Measurements from ENCODE around the gene PRLR. TPM values are rescaled to one million over a fixed set of nuclear protein-coding genes. Genes with fewer than 3 reads are reported as not detected.

Gene PRLR
- total RNA-seq, 4 donors from 2014 or later: 0.10 to 0.65 (median 0.39) TPM

DNA sequence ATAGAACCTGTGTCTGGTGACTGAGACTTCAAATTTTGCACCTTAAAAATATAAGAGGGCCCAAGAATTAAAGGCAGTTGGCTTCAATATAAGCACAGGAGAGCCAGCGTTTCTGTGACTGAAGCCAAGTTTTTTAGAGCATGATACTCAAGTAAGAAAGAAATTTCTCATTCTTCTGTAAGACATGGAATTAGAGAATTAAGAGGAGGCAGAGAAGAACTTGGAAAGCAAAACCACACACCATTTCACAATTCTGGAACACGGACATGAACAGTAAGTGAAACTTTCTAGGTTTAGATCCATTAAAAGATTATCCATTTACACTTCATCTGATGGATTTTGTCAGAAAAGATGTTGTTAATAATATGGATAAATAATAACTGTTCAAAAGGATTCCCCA lies 173.6 kb downstream of the PRLR start:
- in situ Hi-C loops (cut with MboI; ENCODE audit: low sequenced_read_pairs in 4 of 4): no loop called here

DNA sequence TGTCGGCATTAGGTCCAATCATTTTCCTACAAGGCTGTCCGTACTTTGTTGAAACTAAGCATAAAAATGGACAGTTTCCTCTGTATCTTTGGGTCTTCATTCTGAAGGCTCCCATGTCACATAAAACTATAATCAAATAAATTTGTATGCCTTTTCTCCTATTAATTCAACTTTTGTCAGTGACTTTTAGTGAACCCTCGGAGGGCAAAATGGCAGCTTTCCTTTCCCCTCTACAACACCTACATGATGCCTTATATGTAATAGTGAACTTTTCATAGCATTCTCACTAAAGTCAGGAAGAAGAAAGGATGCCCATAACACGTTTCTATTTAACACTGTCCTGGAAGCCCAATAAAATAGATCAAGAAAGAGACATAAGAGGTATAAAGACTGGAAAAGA lies 177.4 kb downstream of the PRLR start:
- Histone ChIP-seq H3K9me3 (no peaks in the 10 kb centered on the region), H3K27ac (no peak overlapping the region), H3K36me3 (no peaks in the 10 kb centered on the region), H3K4me1 (no peaks in the 10 kb centered on the region), H3K4me3 (no peak overlapping the region), H3K27me3 (no peaks in the 10 kb centered on the region)
- ATAC-seq (no peak), DNase-seq (no peak)
- in situ Hi-C loops (cut with MboI; ENCODE audit: low sequenced_read_pairs in 4 of 4) (no loop called here), intact Hi-C loops (cut with DNase I; ENCODE audit: low total_unique reads) (no loop called here)
- no peak for TF ChIP-seq POLR2A (IDR thresholded peaks at IDR 0.05)
- TF ChIP-seq, protein P1, sequence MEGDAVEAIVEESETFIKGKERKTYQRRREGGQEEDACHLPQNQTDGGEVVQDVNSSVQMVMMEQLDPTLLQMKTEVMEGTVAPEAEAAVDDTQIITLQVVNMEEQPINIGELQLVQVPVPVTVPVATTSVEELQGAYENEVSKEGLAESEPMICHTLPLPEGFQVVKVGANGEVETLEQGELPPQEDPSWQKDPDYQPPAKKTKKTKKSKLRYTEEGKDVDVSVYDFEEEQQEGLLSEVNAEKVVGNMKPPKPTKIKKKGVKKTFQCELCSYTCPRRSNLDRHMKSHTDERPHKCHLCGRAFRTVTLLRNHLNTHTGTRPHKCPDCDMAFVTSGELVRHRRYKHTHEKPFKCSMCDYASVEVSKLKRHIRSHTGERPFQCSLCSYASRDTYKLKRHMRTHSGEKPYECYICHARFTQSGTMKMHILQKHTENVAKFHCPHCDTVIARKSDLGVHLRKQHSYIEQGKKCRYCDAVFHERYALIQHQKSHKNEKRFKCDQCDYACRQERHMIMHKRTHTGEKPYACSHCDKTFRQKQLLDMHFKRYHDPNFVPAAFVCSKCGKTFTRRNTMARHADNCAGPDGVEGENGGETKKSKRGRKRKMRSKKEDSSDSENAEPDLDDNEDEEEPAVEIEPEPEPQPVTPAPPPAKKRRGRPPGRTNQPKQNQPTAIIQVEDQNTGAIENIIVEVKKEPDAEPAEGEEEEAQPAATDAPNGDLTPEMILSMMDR (IDR thresholded peaks at IDR 0.05 in 4 of 5, conservative IDR thresholded peaks at IDR 0.05 in 1 of 5): no peak

More for the DNA sequence above, 173.6 kb downstream of the PRLR start:
- no peak for ATAC-seq
- Histone ChIP-seq H3K27me3 (no peaks in the 10 kb centered on the region), H3K36me3 (no peaks in the 10 kb centered on the region), H3K4me3 (no peak overlapping the region), H3K9me3 (no peaks in the 10 kb centered on the region), H3K4me1 (no peaks in the 10 kb centered on the region), H3K27ac (no peak overlapping the region)
- intact Hi-C loops (cut with DNase I; ENCODE audit: low total_unique reads): no loop called here
- no peak for DNase-seq
- TF ChIP-seq, protein P1 (IDR thresholded peaks at IDR 0.05 in 4 of 5, conservative IDR thresholded peaks at IDR 0.05 in 1 of 5): no peak
- no peak for TF ChIP-seq POLR2A (IDR thresholded peaks at IDR 0.05)

DNA sequence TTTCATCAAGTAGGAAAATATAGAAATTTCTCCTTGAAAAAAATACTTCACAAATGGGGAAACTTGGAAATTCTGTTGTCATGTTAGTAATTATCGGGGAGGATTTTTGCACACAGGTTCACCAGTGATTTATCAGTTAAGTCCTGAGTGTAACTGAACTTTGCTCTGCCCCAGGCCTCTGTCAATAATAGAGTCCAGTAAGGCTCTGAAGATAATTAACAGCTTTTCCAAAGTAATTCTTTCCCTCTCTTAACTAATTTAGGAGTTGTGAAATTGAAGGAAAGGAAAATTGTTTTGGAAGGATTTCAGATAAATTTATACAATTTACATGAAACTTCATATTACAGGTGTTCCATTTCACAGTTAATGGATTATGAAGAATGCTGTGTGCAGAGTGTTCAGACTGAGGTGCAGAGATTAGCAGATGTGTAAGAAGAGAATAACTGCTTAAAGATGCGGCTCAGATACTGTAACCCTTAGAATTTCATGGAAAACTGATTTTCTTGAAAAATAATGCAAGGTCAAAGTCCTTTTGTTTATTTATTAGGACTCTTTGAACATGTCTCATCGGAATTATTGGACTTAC lies 179.7 kb downstream of the PRLR start:
- no peaks in the 10 kb centered on the region for H3K36me3 ChIP-seq
- in situ Hi-C loops (cut with MboI; ENCODE audit: low sequenced_read_pairs in 4 of 4): no loop called here
- no peak for TF ChIP-seq POLR2A (IDR thresholded peaks at IDR 0.05)
- TF ChIP-seq, protein P1 (IDR thresholded peaks at IDR 0.05 in 4 of 5, conservative IDR thresholded peaks at IDR 0.05 in 1 of 5): no peak
- intact Hi-C loops (cut with DNase I; ENCODE audit: low total_unique reads): no loop called here
- H3K4me1 ChIP-seq: no peaks in the 10 kb centered on the region
- no peak for ATAC-seq
- no peak overlapping the region for H3K4me3 ChIP-seq
- H3K27ac ChIP-seq: no peak overlapping the region
- no peaks in the 10 kb centered on the region for H3K9me3 ChIP-seq
- no peaks in the 10 kb centered on the region for H3K27me3 ChIP-seq
- DNase-seq: no peak

DNA sequence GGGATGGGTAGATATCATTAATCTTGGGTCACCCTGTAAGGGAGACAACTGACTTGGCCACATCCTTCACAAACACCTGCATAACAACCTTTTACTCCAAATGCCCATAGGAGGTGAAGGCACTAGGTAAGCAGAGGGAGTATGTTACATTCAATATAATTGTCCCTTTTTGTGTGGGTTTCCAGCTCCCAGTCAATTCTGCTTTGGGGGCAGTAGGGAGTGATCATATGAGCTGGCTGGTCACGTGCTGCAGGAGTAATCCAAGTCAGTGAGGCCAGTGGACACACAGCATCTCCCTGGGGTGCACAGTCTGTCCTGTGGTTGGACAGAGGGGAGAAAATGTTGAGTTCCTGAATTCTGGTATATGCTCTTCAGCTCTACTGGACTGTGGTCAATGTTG lies 181.4 kb downstream of the PRLR start:
- TF ChIP-seq, protein P1 (IDR thresholded peaks at IDR 0.05 in 4 of 5, conservative IDR thresholded peaks at IDR 0.05 in 1 of 5): no peak
- TF ChIP-seq POLR2A (IDR thresholded peaks at IDR 0.05): no peak
- Histone ChIP-seq H3K4me3 (no peak overlapping the region), H3K9me3 (no peaks in the 10 kb centered on the region), H3K36me3 (no peaks in the 10 kb centered on the region), H3K27ac (no peak overlapping the region), H3K4me1 (no peaks in the 10 kb centered on the region), H3K27me3 (no peaks in the 10 kb centered on the region)
- in situ Hi-C loops (cut with MboI; ENCODE audit: low sequenced_read_pairs in 4 of 4): no loop called here
- ATAC-seq: no peak
- no peak for DNase-seq
- intact Hi-C loops (cut with DNase I; ENCODE audit: low total_unique reads): no loop called here

Data from gastrocnemius medialis (tissue), 4 donors.